Activated CD4-positive, alpha-beta T cell treated with anti-CD3 and anti-CD28 coated beads for 48 hours (primary cell): Measurements from ENCODE around the gene CRTC3.
"Not testable (repeated sequence)": the region's sequence is repeated elsewhere in the genome, so short reads cannot be mapped to it uniquely, and the experiment has no call there.

ENCODE experiments used
- DNase-seq: peaks from one replicate; pipeline ENCODE4 v3.0.0-alpha.2; 2020

CRTC3 gene, protein sequence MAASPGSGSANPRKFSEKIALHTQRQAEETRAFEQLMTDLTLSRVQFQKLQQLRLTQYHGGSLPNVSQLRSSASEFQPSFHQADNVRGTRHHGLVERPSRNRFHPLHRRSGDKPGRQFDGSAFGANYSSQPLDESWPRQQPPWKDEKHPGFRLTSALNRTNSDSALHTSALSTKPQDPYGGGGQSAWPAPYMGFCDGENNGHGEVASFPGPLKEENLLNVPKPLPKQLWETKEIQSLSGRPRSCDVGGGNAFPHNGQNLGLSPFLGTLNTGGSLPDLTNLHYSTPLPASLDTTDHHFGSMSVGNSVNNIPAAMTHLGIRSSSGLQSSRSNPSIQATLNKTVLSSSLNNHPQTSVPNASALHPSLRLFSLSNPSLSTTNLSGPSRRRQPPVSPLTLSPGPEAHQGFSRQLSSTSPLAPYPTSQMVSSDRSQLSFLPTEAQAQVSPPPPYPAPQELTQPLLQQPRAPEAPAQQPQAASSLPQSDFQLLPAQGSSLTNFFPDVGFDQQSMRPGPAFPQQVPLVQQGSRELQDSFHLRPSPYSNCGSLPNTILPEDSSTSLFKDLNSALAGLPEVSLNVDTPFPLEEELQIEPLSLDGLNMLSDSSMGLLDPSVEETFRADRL

DNA sequence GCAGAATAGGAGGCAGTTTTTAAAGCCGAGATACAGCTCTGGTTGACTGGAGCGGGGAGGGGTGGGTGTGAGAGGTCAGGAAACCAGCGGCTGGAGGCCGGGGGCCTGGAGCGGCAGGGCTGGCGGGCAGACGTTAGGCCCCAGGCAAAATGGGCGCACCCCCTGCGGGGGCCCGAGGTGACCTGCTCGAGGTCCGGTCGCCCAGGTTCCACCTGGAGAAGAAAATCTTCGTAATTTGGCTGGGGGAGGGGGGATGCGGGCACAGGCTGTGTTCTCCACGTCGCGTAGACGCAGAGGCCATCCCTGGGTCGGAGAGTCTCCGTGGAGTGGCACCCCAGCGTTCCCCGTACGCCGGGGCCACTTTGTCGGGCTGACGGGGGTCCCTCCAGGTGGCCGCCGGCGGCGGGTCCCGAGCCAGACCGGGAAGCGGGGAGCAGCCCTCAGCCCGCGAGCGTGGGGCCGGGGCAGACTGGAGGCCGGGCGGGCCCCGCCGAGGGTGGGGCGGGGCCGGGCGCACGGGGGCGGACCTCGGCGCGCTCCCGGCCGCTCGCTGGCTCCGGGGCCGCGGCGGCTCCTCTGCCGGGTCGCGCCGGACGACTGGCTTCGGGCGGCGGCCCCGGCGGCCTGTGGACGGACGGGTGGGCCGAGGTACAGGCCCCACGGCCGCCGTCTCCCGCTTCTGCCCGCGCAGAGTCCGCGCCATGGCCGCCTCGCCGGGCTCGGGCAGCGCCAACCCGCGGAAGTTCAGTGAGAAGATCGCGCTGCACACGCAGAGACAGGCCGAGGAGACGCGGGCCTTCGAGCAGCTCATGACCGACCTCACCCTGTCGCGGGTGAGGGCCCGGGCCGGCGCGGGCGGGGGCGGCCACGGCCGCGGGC, at the start of gene CRTC3:
Gene CRTC3, plus strand, starts transcription at position 553 of the 879 bp plus-strand sequence. Its CDS starts 149 bp downstream, at position 702.
- DNase-seq = peak; percentile 61

DNA sequence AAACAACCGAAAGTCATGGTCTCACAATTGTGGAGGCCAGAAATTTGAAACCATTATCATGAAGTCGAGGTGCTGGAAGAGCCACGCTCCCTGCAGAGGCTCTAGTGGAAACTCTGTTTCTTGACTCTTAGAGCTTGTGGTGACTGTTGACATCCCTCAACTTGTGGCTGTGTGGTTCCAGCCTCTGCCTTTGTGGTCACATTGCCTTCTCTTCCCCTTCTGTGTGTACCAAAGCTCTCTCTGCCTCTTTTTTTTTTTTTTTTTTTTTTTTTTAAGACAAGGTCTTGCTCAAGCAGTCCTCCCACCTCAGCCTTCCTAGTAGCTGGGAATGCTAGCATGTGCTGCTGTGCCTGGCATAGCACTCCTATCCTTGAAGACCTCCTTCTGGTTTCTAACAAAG, 48.7 kb upstream of the CRTC3 start:
- DNase-seq = peak; percentile 36

DNA sequence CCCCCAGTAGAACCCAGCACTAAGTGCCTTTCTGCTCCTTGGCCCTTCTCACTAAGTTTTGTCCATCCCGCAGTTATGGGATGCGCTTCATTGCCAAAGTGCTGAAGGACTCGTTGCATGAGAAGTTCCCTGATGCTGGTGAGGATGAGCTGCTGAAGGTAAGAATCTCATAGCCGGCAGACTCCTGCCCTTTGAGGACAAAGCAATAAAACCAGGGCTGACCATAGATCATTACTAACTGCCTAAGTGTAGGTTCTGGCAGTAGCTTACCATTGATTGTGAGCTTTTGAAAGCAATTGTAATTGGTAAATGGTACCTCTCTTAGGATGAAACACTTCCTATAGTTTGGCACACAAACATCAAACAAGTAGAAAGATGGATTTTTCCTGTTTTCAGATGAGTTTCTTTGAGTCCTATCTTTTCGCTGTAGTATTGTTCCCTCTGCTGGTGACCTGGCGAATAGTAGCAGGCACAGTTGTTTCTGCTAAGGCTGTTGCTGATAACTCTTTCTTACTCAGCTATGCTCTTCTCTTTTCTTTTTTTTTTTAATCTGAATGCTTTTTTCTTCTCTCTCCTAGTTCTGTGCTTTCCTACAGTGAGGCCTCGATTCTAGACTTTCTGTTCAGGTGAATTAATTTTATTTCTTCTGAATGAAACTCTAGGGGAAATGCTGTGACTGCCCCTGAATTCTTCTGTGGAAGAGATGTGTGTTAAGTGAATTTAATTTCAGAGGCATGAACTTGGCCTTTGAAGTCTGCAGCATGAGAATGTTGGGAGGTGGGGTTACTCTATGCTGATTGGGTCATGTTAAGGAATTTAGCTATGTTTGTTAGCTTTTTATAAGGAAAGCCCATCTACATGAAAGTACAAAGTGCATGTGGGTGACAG, 47.4 kb upstream of the CRTC3 start:
- DNase-seq = peak; percentile 54

DNA sequence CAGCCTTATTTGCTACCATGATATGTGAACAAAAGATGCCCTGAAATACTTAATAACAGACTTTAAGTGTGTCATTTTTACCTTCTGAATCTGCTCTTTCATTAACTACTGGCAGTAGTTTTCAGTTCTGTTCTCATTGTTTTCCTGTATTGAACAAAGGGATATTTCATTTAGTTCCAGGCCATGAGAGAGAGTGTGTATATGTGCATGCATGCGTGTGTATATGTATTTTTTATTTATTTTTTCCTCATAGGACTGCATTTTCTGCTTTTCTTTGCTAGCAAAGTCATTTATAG, 46.8 kb upstream of the CRTC3 start:
- DNase-seq = no peak

DNA sequence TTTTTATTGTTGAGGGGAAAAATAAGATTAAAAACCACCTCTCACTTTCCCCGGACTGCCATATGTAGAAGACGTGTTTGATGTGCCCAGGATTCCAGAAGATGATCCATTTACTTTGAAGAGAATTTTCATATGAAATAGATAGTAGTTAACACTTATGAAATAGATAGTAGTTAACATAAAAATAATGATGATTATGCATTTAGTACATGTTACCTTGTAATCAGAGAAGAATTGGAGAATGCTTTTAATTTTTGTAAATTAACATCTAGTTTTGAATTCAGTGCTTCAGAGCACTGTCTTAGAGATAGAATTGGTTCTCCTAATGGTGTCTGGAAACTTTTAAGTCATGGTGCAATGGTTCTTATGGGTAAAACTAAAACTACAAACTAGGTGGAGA, 46.1 kb upstream of the CRTC3 start:
- DNase-seq = no peak

DNA sequence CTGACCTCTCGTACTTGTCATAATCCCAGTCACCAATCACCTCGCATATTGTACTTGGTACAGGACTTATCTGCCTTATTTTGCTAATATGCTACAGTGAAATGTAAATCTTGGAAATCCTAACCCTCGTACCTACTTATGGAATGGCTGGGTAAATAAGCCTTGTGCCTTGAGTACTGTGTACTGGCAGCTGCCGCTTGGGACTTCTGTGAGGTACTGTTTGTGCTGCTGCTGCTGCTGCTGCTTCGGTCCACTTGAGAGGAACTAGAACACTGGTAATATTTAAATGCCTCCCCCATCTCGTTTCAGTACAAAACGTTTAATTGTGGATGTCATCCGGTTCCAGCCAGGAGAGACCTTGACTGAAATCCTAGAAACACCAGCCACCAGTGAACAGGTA, 42.5 kb upstream of the CRTC3 start:
- DNase-seq = no peak

DNA sequence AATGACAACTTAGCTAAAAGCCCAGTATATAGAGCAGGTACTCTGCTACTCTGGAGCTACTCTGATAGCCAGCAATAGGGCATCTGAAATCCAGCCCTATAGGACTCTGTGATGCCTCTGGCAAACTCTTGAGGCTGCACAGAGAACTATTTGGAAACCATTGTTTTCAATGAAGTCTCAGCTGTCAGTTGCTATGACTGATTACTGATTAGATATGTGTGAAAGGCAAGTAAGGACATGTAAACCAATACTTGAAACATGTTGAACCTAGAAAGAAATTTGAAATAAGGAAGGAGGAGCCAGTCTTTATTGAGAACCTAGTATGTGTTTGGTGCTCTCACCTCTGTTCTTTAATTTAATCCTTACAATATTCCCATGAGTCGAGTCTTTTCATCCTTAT, 40.2 kb upstream of the CRTC3 start:
- DNase-seq = no peak

DNA sequence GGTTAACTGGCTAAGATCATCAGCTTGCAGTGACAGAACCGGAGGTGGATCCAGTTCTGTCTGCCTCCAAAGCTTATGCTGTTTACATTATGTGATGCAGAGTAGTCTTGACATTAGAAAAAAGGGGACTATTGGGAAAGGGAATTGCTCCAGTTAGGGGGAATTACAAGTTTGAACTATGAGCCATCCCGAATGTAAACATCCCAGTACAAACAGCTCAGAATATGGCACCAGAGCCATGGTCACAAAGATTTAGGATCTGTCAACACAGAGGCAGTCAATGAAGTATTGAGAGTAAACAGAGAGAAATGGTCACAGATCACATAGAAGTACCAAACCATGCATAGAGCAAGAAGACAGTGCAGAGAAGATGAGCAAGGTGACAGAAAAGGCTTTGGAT, 39.8 kb upstream of the CRTC3 start:
- no peak for DNase-seq

DNA sequence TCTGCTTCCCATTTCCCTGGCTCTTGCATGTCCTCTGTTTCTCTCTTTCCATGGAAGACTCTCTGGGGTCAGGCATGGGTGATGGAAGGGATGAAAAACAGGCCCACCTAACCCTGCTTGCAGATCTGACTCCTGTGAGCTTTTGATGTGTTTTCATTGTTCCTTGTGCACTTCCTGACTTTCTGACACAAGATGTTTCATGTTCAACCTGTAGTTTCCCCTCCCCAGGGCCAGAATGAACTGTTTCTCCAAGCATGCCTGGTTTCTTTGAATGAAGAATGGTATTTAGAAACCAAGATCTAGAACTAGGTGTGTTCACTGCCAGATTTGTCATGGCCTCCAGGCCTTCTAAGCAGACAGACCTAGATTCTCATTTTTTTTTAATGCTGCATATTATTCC, 36.1 kb upstream of the CRTC3 start:
- DNase-seq = no peak

DNA sequence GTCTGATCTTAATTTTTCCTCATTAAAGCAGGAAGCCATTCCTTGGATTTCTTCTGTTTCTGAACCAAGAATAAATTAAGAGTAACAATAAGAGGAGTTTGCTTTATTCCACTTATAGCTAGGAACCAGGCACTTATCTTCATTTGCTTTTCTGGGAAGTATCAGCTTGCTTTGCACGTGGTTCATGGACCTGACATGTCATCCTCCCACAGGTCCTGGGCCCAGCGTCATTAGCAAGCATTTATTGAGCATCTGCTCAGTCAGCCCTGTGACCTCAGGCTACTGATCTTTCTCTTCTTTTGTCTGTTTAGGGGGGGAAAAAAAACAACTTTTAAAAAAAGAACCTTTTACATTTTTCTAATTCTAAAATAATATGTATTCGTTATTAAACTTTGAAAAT, 34.7 kb upstream of the CRTC3 start:
- no peak for DNase-seq

DNA sequence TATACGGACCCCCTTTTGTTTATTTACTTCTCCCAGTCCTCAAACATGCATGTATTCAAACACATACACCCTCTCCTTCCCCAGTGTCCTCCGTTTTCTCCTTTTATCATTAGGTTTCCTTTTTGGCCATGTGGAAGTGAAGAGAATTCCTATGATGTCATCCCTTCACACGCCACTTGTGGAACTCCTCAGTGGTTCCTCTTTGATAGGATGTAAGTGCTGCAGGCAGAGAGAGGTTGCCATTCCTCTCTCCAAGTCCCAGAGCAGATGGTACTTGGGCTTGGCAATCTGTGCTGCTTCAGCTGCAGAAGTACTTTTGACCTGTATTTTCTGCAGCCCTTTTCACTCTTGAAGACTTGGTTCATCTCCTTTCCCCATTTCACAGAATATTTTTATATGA, 32.9 kb upstream of the CRTC3 start:
- DNase-seq = no peak

DNA sequence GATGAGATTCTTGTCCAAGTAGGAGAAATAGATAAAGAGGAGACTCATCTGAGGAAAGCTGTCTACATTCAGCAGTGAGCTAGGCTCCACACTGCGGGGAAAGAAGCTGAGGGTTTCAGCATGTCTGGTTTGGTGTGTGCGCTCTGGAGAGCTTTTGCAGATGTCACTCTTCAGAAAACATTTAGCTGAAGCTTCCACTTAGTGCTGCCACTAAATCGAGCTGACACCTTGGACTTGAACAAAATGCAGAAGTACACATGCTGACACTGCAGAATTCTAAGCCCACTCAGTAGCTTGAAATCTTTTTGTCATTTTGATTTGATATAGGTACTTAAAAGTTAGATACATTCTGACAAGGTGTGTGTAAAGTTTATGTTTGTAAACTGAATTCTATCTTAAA, 32.3 kb upstream of the CRTC3 start:
- no peak for DNase-seq

DNA sequence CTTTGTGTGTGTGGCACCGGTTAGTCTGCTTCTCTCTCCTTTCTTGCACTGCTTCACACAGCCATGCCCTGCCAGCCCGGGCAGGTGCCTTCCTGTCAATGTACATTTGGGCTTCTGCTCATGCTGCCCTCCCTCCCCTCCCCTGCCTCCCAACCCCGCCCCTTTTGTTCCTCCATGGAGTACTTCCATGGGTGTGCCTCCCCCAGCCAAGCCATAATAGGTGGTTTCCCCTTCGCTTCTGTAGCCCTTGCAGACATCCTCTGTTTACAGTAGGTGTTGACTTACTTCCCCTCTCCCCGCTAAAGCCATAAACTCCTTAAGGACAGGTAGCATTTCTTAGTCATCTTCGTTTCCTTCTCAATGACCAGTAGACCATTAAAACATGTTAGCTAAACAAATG, 31.8 kb upstream of the CRTC3 start:
- no peak for DNase-seq

DNA sequence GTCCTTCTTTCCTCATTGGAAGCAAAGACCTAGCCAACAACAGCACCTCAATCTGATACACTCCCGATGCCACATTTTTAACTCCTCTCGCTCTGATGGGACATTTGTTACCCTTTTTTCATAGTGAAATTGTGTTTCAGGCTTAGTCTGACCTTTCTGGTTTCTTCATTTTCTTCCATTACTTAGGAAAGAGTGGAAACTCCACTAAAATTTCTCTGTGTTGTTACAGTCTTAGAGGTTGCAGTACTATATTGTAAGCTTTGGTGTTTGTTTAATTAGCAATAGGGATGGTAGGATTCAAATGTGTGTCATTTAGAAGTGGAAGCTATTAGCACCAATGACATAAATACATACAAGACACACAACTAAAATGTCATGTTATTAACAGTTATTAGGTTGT, 29.6 kb upstream of the CRTC3 start:
- DNase-seq = no peak

DNA sequence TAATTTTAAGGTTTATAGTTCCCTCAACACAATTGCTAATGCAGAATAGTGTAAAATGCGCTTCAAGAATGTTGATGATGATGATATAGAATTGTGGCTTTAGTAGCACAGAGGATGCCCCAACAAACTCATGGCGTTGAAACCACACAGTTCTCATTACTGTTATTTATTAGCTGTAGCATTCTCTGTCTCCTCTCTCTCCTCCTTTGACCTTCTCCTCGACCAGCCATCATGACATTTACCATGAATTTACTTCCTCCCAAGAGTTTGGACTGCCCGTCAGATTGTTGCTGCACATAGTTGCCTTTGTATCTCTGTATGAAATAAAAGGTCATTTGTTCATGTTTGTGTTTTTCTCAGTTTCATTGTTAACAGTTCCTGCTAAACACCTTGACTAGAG, 27.8 kb upstream of the CRTC3 start:
- no peak for DNase-seq

DNA sequence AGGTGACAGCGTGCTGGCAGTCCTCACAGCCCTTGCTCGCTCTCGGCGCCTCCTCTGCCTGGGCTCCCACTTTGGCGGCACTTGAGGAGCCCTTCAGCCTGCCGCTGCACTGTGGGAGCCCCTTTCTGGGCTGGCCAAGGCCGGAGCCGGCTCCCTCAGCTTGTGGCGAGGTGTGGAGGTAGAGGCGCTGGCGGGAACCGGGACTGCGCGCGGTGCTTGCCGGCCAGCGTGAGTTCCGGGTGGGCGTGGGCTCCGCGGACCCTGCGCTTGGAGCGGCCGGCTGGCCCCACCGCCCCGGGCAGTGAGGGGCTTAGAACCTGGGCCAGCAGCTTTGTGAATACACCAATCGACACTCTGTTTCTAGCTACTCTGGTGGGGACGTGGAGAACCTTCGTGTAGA, 18.9 kb upstream of the CRTC3 start:
- not testable (repeated sequence) for DNase-seq

DNA sequence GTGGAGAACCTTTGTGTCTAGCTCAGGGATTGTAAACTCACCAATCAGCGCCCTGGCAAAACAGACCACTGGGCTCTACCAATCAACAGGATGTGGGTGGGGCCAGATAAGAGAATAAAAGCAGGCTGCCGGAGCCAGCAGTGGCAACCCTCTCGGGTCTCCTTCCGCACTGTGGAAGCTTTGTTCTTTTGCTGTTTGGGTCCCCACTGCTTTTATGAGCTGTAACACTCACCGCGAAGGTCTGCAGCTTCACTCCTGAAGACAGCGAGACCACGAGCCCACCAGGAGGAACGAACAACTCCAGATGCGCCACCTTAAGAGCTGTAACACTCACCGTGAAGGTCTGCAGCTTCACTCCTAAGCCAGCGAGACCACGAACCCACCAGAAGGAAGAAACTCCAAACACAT, 18.5 kb upstream of the CRTC3 start:
- DNase-seq = peak; percentile 35

DNA sequence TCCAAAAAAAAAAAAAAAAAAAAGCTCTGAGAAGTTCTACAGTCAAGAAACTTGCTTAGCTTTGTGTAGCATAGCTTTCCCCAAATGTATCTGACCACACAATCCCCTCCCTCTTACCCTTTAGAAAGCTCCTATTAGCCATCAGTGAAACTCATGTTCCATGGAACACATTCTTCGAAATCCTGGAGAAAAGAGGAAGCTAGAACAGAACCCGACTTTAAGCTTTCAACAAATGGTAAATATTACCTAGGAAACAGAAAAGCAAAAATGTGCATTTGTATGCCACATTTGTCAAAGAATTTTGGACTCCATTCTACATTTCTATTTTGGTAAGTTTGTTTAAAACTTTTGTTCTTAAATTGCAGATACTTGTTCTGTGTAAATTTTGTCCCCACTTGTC, 17.4 kb upstream of the CRTC3 start:
- DNase-seq = no peak

DNA sequence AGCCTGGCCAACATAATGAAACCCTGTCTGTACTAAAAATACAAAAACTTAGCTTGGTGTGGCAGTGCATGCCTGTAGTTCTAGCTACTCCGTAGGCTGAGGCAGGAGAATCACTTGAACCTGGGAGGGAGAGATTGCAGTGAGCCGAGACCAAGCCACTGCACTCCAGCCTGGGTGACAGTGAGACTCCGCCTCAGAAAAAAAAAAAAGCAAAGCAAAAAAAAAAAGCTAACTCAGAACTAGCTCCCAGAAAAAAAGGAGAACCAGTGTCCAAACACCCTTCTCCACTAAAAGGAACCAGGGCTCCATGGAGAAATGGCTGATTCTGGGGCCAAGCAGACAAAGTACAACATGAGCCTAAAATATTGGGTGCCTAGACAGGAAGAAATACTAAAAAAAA, 16.7 kb upstream of the CRTC3 start:
- no peak for DNase-seq

DNA sequence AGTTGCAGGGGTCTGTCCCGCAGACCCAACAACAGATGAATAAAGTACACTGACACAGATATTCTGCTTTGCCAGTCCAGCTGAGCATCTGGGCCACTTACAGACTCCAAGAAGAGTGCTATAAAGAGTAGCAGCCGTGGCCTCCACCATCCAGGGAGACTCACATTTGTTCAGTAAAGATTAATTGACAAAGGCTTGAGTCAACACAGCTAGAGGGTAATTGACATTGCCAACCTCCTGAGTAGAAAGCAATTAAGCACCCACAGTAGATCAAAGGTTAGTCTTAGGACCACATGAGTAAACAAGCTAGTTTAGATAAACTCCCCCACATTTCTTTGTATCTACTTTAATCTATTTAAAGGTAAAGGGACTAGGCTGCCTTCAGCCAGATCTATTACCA, 16.3 kb upstream of the CRTC3 start:
- DNase-seq = no peak

DNA sequence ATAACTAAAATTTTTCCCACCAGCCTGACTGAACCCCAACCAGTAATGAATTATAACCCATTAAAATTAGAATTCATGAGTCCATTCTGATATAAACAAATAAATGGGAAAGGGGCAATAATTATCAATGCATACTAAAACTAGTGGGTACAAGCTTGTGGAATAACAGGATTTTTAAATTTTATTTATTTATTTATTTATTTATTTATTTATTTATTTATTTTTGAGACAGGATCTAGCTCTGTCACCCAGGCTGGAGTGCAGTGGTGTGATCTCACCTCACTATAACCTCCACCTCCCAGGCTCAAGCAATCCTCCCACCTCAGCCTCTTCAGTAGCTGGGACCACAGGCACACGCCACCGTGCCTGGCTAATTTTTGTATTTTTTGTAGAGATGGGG, 15.8 kb upstream of the CRTC3 start:
- DNase-seq = not testable (repeated sequence)

DNA sequence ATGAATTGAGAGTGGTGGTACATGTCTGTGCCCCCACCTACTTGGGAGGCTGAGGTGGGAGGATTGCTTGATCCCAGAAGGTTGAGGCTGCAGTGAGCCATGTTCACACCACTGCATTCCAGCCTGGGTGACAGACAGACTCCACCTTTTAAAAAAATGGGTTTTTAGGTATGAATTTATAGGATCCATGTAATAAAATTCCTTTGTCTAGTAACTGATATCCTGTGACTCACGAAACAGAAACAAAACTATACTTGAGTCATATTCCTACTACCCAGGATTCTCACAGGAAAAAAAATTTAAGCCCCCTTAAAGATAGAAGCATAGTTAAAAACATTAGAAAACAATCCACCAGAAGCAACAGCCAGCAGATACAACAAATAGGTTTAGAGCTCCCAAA, 10.0 kb upstream of the CRTC3 start:
- no peak for DNase-seq

DNA sequence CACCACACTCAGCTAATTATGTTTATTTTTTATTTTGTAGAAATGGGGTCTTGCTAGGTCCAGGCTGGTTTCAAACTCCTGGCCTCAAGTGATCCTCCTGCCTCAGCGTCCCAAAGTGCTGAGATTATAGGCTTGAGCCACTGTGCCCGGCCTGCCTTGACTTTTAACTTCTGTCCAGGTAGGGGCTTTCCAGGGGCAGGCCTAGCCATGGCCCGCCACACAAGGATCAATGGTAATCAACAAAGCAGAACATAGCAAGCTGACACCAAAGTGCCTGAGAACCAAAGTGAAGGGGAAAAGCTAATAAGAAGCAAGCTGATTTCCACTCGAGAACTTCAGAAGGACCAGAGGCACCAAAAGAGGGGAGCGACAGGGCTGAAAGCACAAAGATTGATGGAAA, 9.4 kb upstream of the CRTC3 start:
- DNase-seq = no peak
